AG08396 (cell line): ENCODE results near the gene MYO9B.
"Not testable (repeated sequence)": the region's sequence is repeated elsewhere in the genome, so short reads cannot be mapped to it uniquely, and the experiment has no call there.

Source experiments
- DNase-seq: peaks from one replicate; pipeline ENCODE4 v3.0.0; 2012; ENCODE audit warnings: low spot score, mixed read lengths

The MYO9B gene

GRCh38 chr19:17144771-17145170 is 69.2 kb downstream of the MYO9B start:
- not testable (repeated sequence) for DNase-seq

- DNase-seq = no peak
These were observed 70.2 kb downstream of the MYO9B start for GRCh38 chr19:17145546-17146497.

- no peak for DNase-seq
These were observed 72.6 kb downstream of the MYO9B start for GRCh38 chr19:17148130-17148529.

- DNase-seq = no peak
These were observed 74.0 kb downstream of the MYO9B start for GRCh38 chr19:17149393-17150135.

GRCh38 chr19:17153996-17154395 is 78.4 kb downstream of the MYO9B start:
- DNase-seq = no peak

- no peak for DNase-seq
These were observed 79.7 kb downstream of the MYO9B start for GRCh38 chr19:17155251-17155650.

GRCh38 chr19:17156296-17156946 is 80.8 kb downstream of the MYO9B start:
- DNase-seq = no peak

GRCh38 chr19:17156947-17157302 is 81.3 kb downstream of the MYO9B start:
- no peak for DNase-seq

GRCh38 chr19:17158584-17158983 is 83.0 kb downstream of the MYO9B start:
- DNase-seq = no peak

GRCh38 chr19:17159466-17160393 is 84.2 kb downstream of the MYO9B start:
- DNase-seq = no peak

GRCh38 chr19:17160908-17161307 is 85.3 kb downstream of the MYO9B start:
- DNase-seq = no peak

- DNase-seq = not testable (repeated sequence)
These were observed 86.6 kb downstream of the MYO9B start for GRCh38 chr19:17162131-17162530.

- no peak for DNase-seq
These were observed 87.0 kb downstream of the MYO9B start for GRCh38 chr19:17162580-17162979.

GRCh38 chr19:17163652-17164051 is 88.1 kb downstream of the MYO9B start:
- DNase-seq = no peak

- DNase-seq = no peak
These were observed 89.1 kb downstream of the MYO9B start for GRCh38 chr19:17164639-17165038.

GRCh38 chr19:17165715-17166114 is 90.1 kb downstream of the MYO9B start:
- no peak for DNase-seq

GRCh38 chr19:17170538-17171297 is 95.1 kb downstream of the MYO9B start:
- no peak for DNase-seq

GRCh38 chr19:17171874-17172273 is 96.3 kb downstream of the MYO9B start:
- DNase-seq = no peak

GRCh38 chr19:17172624-17173345 is 97.2 kb downstream of the MYO9B start:
- DNase-seq = no peak

- no peak for DNase-seq
These were observed 102.7 kb downstream of the MYO9B start for GRCh38 chr19:17178291-17178690.
